Measurements from ENCODE around the gene KIFAP3.

Gene KIFAP3

DNA sequence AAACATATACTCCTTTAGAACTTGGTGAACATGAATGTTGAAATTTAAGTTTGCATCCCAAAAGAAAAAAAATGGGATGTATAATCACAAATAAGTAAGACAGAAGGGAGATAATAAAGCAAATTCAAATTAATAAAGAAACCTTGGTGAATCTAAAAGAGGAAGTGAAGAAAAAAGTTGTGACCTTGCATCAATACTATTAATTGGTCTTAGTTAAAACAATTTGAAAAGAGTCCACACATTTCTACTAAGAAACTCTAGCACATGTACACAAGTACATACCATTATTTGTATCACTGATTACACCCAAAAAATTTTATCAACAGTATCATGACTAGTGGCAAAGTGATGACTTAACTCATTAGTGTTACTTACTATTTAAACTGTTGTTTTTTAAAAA, 100.4 kb downstream of the KIFAP3 start:
- no peak for DNase-seq

DNA sequence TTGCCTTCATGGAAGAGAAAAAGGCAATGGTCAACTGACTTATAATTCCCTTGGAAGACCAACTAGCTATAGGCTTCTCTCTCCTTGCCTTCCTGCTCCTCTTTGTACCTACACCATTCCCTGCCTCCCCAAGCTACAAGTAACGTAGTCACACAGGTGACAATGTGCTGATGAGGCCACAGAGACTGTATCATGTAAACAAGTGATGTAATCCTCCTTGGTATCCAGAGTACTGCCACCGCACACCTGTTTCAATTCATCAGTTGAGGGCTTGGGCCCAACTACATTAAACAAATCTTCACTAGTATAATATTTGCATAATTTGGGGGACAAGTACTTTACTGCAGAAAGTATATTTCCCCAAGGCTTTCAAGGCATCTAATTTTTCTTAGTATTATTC, 104.4 kb downstream of the KIFAP3 start:
- DNase-seq: no peak

DNA sequence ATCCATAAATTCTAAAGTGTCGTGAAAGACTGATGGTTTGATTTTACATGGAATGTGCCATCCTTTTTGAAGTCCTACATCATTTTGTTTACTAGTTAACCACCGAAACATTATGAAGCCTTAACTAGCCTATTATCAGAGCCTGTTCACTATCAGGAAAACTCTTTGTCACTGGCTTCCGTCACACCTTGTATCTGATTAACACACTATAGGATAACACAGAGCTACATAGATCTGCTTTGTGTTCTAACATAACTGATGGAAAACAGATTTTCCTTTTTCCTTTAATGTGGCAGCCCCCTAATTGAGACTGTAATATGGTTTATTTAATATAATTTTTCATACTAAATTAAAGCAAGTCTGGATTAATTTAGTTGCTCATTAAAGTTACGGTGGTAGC, 106.3 kb downstream of the KIFAP3 start:
- DNase-seq: no peak

DNA sequence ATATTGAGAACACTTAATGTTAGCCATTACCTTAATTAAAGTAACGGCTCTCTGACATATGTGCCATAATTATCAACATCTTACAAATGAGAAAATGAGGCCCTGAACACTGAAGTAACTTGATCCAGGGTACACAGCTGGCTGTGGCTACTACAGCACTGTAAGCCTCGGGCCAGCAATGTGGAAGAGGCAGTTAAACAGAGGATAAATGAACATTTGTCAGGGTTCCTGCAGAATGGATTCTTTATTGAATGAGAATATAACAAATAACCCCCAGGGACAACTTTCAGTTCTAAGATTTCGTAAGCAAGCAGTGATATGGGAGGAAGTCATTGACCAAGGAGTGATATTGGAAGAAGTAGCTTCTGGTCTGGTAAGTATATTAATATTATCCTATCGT, 110.3 kb downstream of the KIFAP3 start:
- no peak for DNase-seq

DNA sequence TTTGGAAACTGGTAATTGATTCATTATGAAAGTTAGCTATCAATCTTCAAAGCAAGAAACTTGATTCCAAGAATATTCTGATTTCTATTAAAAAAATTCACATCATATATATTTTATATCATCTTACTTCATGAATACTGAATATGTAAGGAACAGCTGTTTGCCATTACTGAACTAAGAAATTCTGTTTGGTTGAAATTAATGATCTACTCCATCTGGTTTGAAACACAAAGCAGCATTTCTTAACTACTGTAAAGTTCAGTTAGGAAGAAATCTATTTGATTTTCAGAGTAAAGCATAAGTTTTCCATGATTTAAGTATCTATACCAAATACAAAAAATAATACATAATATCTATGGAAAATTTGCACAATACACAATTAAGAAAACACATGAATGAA, 114.8 kb downstream of the KIFAP3 start:
- no peak for DNase-seq

DNA sequence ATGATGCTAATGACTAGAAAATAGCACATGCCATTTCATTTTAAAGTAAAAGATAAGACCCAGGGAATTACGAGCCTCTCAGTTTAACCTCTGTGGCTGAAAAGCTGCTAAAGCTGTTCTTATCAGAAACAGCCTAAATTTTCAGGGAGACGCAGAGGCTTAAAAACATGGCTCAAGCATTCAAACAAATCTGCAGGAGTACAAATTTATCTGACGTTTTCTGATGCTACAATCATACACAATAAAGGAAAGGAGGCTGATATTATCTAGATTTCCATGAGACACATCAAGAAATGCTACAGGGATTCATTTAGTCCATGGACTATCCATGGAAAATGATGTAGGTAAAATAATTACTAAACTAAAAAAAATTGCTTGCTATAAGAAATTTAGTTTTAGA, 115.5 kb downstream of the KIFAP3 start:
- no peak for DNase-seq

DNA sequence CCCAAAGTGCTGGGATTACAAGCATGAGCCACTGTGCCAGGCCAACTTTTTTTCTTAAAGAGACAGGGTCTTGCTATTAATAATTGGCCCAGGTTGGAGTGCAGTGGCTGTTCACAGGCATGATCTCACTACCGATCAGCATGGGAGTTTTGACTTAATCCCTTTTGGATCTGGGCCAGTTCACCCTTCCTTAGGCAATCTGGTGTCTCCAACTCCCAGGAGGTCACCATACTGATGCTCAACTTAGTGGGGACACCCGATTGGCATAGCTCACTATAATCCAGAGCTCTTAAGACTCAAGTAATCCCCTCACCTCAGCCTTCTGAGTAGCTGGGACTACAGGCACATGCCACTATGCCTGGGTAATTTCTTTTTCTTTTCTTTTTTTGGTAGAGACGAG, 116.6 kb downstream of the KIFAP3 start:
- no peak for DNase-seq

DNA sequence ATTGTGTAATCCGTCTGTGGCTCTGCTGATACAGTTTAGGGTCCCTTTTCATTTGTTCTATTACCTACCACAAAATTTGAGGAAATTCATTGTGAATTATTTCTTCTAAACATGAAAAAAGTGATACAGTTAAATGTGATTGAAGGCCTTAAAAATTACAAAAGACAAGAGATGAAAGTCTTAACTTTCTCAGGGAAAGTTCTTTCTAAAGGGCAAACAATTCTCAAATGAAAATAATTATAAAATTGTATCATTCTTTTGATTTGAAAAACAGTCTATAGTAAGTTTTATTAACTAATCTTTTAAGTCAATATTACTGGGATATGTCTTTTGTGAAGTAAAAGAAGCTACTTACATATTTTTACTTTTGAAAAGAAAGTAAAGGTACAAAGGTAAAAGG, 123.4 kb downstream of the KIFAP3 start:
- DNase-seq: no peak

DNA sequence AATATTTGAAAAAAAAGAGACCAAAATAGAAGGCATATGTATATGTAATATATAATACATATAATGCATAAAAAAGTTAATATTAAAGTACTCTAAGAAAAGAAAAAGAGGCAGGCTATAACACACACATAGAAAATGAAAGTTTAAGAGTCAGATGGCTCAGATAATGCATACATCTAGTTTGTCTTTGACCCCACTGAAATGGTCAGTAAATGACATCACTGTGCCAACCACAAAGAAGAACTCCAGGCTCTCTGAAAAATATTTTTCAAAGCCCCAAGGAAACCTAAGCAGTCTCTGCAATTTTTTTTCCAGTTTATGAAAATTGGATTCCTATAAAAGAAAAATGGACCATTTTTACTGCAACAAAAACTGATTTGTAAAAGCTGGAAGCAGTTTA, 125.4 kb downstream of the KIFAP3 start:
- peak; percentile 50 for DNase-seq

DNA sequence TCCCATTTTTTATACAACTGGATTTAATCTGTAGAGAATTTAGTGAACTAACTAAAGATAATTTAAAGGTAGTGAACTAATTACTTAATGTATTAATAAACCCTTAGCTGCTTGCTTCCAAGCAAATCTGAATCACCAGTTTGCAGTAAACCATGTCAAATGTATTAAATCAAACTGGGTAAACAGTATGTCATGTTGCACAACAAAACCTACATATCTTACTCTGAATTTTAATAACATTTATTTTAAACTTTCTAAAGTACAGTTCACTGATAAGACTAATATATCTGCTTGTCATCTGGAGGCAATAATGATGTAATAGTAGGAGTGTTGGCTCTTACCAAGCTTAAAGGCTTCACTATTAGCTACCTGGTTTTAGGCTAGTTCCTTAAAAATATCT, 128.3 kb downstream of the KIFAP3 start:
- DNase-seq: no peak

DNA sequence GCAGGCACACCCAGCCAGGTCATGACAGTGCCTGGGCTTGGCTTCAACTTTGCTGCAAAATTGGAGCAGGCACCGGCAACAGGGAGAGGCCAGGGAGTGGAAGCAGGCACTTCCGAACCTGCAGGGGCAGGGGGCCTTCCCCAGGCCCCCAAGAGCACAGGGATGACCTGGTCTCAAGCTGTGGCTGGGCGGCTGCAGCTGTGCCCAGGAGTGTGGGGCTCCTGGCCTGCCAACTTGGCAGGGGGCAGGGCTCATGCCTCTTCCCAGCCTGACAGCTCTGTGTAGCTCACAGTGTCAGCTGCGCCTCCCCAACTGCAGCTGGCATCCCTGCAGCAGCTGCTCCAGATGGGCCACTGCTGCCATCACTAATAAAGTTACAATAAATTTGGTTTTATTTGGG, 129.3 kb downstream of the KIFAP3 start:
- DNase-seq: no peak

DNA sequence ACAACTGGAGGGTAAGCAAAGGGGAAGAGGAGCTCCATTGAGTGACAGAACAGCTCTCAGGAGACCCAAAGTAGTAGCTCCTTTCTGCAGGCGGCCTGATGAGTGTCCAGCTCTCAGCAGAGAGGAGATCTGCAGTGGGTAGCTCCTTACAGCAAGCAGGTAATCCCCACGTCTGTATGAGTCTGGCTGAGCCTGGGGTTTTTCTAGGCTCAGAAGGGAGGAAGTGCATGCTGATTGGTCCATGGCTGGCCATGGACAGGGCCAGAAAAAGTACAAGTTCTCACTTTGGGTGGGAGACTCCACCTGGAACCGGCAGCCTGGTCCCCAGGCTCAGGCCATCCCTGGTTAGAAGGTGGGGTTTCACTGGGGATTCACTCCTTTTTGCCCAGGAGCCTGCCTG, 129.9 kb downstream of the KIFAP3 start:
- no peak for DNase-seq

DNA sequence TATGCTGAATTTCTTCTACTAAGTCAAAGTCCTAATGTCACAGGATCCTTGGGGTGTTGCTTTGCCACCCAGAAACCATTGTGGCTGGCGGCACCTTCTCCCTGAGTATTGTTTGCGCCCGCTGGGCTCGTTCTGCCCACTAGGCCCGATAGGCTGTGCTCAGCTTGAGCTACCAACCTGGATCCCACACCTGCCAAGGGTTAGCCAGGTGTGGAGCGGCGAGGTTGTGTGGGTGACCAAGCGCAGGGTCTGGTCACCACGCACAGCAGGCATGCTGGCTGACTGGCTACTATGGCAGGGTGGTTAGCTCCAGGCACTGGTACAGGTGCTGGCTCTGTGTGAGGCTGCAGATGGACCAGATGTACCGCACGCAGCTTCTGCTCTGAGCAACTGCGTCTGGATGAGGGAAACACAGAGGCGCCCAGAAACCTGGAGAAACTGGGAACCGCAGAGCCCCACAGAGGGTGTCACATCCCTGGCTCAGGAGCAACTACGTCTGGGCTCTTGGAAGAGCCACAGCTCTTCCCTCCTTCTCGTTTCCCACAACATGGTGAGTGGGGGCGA, 130.4 kb downstream of the KIFAP3 start:
- DNase-seq: no peak

DNA sequence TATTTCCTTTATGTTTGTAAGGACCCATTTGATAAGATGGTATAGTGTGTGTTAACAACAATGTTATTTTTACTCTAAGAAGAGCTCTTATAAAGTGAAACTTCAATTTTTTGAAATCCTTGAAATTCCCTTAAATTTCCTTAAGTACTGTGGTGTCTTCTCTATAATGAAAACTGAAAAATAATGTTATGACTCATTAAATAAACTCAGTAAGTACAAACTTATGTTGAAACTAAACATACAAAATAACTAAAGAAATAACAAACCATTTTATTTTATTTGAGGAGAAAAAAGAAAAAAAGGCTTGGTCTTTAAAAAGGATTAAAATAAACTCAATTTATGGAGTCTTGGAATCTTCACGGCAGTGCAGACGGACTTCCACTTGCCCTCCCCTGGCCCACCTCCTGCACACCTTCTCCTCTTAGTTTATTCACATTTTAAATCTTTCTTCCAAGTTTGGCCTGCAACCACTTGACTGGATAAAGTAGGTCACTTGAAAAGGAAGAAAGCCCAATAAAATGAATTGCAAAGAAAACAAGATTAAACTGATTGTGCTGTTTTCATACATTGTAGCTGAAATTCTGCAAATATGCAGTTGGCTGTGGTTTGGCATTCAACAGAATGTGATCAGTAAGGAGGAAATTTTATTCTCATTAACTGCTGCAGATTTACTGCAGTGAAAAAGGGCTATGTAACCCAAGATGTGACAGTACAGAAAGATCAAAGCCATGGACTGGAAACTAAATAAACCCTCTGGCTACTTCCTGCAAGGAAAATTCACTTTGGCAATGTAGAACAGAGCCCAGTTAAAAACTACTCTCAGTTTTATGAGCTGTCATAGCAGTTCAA, 132.3 kb downstream of the KIFAP3 start:
- DNase-seq: peak; percentile 39

DNA sequence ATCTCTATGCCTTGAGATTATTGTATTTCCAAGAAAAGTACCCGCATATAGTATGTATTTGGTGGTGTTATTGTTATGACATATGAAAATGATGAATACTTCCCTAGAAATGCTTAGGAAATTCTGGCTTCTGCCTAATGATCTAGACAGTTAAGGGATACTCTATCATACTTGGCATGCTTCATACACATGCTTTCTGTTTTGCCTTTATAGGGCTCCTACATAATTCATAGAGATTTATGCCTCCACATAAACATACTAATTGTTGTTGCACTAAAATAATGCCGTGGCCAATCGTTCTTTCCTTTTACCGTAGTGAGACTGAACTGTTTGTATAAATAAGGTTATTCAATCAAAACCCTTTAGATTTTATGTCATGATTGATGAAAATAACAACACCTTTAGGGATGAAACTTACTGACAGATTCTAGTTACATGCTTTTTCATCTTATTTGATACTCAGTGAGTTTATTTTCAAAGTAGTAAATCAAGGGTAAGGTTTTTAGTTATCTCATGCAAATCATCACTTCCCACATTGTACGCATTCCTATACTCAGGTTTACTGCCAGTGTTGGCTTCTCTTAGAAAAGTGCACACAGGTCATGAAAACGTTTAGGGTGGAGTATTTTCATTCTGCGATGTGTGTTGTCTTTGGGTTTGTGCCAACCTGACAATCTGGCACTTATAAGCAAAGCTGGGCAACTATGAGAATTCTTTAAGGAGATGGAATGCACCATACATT, 140.3 kb downstream of the KIFAP3 start:
- DNase-seq: peak; percentile 84

DNA sequence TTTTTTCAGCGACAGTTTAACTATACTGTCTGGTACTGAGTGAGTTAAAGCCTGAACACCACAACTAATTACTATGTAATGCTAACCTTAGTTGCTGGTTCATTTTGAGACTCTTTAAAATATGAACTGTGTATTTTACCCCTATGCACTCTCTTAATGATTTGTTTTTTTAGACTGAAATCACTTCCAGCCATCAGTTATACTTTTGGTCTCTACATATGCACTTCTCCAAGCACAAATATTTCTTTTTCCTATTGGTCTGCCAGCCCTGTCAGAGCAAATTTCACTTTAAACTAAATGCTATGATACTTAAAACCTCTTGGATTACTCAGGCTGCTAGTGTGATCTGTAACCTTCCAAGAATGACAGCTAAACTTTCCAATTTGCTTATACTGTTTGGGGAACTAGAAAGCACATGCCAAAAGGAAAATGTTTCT, 142.7 kb downstream of the KIFAP3 start:
- peak; percentile 41 for DNase-seq

DNA sequence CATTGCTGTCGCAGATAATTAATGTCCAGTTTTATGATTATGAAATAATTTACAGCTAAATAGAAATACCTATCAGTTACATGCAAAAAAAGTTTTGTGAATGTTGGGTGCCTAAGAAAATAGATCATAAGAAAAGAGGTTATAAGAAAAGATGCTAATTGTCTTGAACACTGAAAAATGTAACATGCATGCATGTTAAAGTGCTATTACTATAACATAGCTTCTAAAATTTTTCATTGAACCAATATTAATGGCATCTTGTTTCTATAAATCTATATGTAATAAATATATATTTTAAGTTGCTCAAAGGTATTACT, 145.3 kb downstream of the KIFAP3 start:
- DNase-seq: no peak

DNA sequence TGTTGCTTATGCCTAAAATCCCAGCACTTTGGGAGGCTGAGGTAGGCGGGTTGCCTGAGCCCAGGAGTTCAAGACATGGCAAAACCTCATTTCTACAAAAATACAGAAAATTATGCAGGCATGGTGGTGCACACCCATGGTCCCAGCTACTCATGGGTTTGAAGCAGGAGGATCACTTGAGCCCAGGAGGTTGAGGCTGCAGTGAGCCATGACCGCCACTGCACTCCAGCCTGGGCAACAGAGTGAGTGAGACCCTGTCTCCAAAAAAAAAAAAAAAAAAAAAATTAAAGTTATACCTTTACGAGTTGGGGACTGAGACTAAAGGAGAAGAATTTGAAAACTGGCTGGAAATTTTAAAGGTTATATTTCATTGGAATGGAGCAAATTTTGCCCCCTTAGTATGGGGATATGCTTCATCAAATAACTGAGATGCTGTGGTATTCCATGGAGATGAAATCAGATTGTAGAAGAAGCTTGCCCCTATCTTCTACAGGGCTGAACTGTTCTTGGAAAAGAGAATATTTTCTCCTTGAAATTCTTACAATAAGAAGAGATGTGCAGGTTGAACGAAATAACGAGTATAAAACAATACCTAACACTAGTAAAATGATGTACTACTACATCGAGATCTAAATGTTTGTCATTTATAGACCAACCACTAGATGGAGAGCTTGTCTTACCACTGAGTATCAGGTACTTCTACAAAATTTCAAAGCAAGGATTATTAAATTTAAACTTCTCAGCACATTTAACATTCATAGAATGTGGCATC, 145.9 kb downstream of the KIFAP3 start:
- DNase-seq: peak; percentile 65

DNA sequence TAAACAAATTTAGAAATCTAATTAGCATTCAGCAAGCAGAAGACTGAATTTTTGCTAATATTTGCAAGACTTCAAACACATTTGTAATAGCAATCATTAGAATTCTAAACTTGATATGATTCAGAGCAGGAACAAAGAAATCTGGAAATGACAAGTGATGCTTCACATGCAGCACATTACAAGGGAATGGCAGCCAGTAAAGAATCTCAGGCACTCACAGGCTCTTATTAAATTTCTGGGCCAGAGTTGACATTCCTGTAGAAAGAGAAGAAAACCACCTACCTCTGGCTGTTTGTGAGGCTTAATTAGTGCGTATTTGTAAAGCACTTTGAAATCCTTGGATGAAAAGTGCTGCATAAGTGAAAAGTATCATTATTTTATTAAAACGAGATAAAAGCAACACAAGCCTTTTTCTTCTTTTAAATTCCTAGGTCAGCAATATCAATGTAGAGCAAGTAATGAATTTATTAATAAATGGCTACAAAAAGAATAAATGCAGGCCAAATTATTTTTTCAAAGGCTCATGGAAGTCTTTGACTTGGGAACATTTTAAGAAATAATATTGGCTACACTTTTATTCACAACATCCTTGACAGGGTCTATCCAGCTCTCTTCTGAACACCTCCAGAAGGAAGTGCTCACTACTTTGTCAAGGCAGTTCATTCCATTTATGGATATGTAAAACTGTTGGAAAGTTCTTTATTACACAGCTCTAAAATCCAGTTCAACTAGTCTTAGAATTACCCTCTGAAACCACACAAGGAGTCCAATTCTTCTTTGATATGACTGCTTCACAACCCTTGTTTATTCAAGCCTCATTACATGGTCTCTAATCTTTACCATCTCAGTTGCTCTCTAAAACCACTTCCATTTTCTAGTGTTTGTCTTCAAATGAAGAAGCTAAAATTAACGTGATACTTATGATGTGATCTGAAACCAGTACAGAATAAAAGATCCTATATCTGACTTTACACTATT, 148.7 kb downstream of the KIFAP3 start:
- no peak for DNase-seq

DNA sequence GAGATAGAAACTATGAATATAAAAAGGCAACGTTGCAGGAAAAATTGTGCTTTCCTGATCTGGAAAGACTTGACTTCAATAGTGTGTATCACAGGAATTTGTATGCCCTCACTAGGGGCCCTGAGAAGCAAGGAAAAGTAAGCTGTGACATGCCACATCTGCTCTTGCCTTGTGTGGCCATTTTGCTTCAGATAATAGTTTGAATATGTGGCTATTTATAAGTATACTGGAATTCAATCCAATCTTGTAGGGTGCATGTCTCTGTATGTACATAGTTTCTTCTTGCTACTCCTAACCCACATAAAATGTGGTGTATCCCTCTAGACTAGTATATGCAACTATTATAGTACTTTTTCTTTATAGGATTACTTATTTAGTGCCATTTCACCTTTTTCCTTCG, 149.7 kb downstream of the KIFAP3 start:
- no peak for DNase-seq

DNA sequence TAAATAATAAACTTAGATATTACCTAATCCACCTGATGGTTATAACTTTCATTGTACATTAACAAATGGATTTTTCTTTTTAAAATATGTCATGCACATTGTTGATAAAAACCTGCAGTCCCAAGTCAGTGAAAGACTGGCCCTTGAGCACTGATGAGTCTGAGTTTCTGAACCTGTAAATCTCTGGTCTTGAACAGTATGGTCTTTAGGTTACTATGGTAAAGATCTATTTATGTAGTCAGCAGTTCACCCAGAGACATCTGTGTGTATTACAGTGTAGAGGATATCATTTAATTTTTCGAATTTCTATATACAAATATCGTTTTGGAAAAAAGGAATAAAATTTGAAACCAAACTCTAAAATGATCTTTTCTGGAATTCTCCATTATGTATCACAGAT, 150.4 kb downstream of the KIFAP3 start:
- no peak for DNase-seq

DNA sequence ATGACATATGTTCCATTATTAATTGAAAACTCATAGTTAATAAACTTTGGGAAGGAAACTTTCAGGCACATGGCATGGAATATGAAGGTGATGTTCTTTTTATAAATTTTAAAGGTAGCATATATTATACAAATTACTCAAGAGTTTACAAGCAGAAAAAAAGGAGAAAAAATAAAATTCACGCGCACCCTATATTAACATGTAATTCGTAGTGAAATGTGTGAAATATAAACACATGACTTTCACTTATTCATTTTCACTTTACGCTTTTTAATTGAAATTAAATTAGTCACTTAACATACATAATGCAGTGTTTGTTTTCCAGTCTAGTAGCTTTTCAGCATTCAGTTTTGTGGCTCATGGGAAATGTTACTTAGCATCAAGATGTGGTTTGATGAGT, 153.4 kb downstream of the KIFAP3 start:
- DNase-seq: no peak

Measured in fibroblast of upper back skin (primary cell).